ENCODE data around the gene SORBS1.

The SORBS1 gene

DNA sequence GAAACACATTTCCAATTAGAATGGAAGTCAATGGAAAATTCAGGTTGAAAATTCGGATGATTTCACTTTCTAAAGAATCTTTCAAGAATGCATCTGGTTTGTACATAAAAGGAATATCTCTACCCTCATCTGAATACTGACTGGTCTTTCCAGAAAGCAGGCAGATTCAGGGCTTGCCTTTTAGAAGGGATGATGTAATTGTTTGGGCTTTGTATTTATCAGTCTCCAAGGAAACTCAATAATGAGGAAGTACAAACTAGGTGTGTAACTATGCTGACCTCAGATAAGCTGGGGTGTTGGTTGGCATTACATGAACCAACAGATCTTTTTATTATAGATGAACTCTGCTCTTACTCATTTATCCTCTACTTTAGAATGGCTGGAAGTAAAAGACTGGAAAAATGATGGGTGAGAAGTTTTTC is 294.5 kb downstream of the SORBS1 start:
- DNase-seq (ENCODE audit: low read depth in 1 of 2, low spot score in 1 of 2), result peak in 1 of 2 experiments; percentile 29
- Histone ChIP-seq H3K27ac (replicated peaks) (no peak overlapping the region), H3K27me3 (ENCODE audit: insufficient read depth, poor library complexity, severe bottlenecking) (no peaks in the 10 kb centered on the region), H3K4me3 (replicated peaks; ENCODE audit: insufficient read depth, low read length) (no peak overlapping the region)
- TF ChIP-seq, protein P1, sequence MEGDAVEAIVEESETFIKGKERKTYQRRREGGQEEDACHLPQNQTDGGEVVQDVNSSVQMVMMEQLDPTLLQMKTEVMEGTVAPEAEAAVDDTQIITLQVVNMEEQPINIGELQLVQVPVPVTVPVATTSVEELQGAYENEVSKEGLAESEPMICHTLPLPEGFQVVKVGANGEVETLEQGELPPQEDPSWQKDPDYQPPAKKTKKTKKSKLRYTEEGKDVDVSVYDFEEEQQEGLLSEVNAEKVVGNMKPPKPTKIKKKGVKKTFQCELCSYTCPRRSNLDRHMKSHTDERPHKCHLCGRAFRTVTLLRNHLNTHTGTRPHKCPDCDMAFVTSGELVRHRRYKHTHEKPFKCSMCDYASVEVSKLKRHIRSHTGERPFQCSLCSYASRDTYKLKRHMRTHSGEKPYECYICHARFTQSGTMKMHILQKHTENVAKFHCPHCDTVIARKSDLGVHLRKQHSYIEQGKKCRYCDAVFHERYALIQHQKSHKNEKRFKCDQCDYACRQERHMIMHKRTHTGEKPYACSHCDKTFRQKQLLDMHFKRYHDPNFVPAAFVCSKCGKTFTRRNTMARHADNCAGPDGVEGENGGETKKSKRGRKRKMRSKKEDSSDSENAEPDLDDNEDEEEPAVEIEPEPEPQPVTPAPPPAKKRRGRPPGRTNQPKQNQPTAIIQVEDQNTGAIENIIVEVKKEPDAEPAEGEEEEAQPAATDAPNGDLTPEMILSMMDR (IDR thresholded peaks at IDR 0.05; ENCODE audit: insufficient read depth, low read length), result no peak

- no peak overlapping the region for H3K4me3 ChIP-seq (replicated peaks; ENCODE audit: insufficient read depth, low read length)
- no peak for TF ChIP-seq GABPA (IDR thresholded peaks at IDR 0.05; ENCODE audit: low read depth)
- no peak for TF ChIP-seq SPI1 (IDR thresholded peaks at IDR 0.05; ENCODE audit: borderline replicate concordance, low read depth)
- no peak for TF ChIP-seq REST (IDR thresholded peaks at IDR 0.05; ENCODE audit: insufficient replicate concordance, low read depth)
- TF ChIP-seq, protein P1 (IDR thresholded peaks at IDR 0.05; ENCODE audit: insufficient read depth, low read length), result no peak
- no peak for TF ChIP-seq POLR2AphosphoS5 (IDR thresholded peaks at IDR 0.05; ENCODE audit: low read depth)
- no peak overlapping the region for H3K27ac ChIP-seq (replicated peaks)
- no peaks in the 10 kb centered on the region for H3K27me3 ChIP-seq (ENCODE audit: insufficient read depth, poor library complexity, severe bottlenecking)
- no peak for DNase-seq (ENCODE audit: low read depth in 1 of 2, low spot score in 1 of 2)
Observed at GRCh38 chr10:95265572-95265971, 295.6 kb downstream of the SORBS1 start.

GRCh38 chr10:95264227-95265051 is 296.7 kb downstream of the SORBS1 start:
- Histone ChIP-seq H3K4me3 (replicated peaks; ENCODE audit: insufficient read depth, low read length) (no peak overlapping the region), H3K27me3 (ENCODE audit: insufficient read depth, poor library complexity, severe bottlenecking) (no peaks in the 10 kb centered on the region), H3K27ac (replicated peaks) (no peak overlapping the region)
- DNase-seq (ENCODE audit: low read depth in 1 of 2, low spot score in 1 of 2), result no peak
- no peak for TF ChIP-seq SPI1 (IDR thresholded peaks at IDR 0.05; ENCODE audit: borderline replicate concordance, low read depth)
- TF ChIP-seq, protein P1 (IDR thresholded peaks at IDR 0.05; ENCODE audit: insufficient read depth, low read length), result no peak
- TF ChIP-seq GABPA (IDR thresholded peaks at IDR 0.05; ENCODE audit: low read depth), result no peak
- TF ChIP-seq REST (IDR thresholded peaks at IDR 0.05; ENCODE audit: insufficient replicate concordance, low read depth), result no peak
- no peak for TF ChIP-seq POLR2AphosphoS5 (IDR thresholded peaks at IDR 0.05; ENCODE audit: low read depth)

DNA sequence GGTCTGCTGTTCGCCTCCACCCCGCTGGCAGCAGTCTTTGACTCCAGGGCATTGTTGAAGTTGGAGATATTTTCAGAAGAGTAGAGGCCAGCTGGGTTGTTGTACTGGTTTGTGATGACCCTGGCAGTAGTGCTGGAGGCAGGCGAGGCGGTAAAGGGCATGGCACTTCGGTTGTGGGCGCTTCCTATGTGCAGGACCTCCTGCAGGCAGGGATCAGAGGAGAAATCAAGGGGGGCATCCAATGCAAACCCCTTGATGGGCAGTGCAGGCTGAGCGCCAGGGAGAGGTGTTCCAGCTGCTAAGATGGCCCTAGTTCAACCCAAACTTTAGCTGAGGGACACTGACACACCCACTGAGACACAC is 297.3 kb downstream of the SORBS1 start:
- no peak overlapping the region for H3K4me3 ChIP-seq (replicated peaks; ENCODE audit: insufficient read depth, low read length)
- no peak overlapping the region for H3K27ac ChIP-seq (replicated peaks)
- no peak for DNase-seq (ENCODE audit: low read depth in 1 of 2, low spot score in 1 of 2)
- no peaks in the 10 kb centered on the region for H3K27me3 ChIP-seq (ENCODE audit: insufficient read depth, poor library complexity, severe bottlenecking)
- no peak for TF ChIP-seq REST (IDR thresholded peaks at IDR 0.05; ENCODE audit: insufficient replicate concordance, low read depth)
- TF ChIP-seq, protein P1 (IDR thresholded peaks at IDR 0.05; ENCODE audit: insufficient read depth, low read length), result no peak
- no peak for TF ChIP-seq POLR2AphosphoS5 (IDR thresholded peaks at IDR 0.05; ENCODE audit: low read depth)
- no peak for TF ChIP-seq SPI1 (IDR thresholded peaks at IDR 0.05; ENCODE audit: borderline replicate concordance, low read depth)
- TF ChIP-seq GABPA (IDR thresholded peaks at IDR 0.05; ENCODE audit: low read depth), result no peak
